ENCODE data around the gene ANGPTL4.

Gene ANGPTL4

GRCh38 chr19:8413629-8413995 lies 49.7 kb downstream of the ANGPTL4 start:
- no peak for DNase-seq (ENCODE audit: low read depth)

GRCh38 chr19:8416796-8417195 lies 52.8 kb downstream of the ANGPTL4 start:
- DNase-seq (ENCODE audit: low read depth), result no peak

GRCh38 chr19:8421484-8422461 lies 57.8 kb downstream of the ANGPTL4 start:
- no peak for DNase-seq (ENCODE audit: low read depth)

GRCh38 chr19:8423817-8424223 lies 59.9 kb downstream of the ANGPTL4 start:
- DNase-seq (ENCODE audit: low read depth), result no peak
